NCI-H2107 (cell line): Measurements from ENCODE around the gene MRGPRF.
A peak's percentile ranks its signal among the peaks of the same experiment; 100 is the strongest.
"Not testable (repeated sequence)": the region's sequence is repeated elsewhere in the genome, so short reads cannot be mapped to it uniquely, and the experiment has no call there.

Experiments
- DNase-seq: peaks from one replicate; lab custom pipeline; 2025; lab: John Stamatoyannopoulos, UW

Gene MRGPRF

DNA sequence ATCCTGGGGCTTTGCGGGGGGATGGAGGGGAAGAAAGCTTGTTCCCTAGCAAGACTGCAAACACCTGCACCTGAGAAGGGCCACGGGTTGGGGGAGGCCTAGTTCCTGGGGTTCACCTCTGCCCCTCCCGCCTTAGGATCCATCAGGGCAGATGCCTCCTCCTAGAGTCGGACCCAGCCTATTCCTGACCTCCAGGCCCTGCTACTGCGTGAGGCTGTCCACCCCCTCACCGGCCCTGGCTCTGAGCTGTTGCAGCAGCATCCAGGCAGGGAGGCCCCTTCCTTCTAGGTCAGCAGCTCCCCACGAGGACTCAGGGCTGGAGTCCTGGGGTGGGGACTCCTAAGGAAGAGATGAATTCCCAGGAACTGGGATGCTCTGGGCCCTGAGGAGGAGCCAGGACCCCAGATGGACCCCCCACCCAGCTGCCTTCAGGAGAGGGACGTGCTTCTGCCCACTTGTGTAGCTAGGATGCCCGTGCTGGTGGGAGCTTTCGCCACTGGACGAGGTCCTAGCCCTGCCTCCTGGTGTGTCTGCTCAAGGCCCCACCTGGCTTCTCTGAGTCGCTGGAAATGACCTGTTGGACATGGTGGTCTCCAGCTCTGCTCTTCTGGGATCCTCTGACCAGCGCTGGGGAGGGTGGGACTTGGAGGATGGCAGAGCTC lies 10.3 kb downstream of the MRGPRF start:
- no peak for DNase-seq

DNA sequence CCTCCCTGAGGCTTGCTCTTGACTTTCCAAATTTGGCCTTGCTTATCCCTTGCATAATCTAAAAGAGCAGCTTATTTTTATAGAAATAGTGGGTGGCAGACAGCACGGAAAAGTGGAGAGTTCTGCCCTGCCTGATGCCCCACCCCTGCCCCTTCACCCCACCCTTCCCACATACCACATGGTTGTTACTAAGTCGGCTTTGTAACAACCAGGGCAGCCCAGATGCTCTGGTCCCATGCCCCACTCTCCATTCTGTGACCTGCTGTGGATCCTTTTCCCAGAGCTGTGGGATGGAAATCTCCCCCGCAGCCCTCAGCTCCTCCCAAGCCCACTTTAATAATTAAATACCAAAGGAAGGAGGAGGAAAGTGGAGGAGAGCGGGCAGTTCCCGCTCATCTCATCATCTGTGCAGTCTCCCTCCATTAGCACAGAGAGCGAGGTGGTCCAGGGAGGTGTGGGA lies 10.9 kb downstream of the MRGPRF start:
- DNase-seq: no peak

DNA sequence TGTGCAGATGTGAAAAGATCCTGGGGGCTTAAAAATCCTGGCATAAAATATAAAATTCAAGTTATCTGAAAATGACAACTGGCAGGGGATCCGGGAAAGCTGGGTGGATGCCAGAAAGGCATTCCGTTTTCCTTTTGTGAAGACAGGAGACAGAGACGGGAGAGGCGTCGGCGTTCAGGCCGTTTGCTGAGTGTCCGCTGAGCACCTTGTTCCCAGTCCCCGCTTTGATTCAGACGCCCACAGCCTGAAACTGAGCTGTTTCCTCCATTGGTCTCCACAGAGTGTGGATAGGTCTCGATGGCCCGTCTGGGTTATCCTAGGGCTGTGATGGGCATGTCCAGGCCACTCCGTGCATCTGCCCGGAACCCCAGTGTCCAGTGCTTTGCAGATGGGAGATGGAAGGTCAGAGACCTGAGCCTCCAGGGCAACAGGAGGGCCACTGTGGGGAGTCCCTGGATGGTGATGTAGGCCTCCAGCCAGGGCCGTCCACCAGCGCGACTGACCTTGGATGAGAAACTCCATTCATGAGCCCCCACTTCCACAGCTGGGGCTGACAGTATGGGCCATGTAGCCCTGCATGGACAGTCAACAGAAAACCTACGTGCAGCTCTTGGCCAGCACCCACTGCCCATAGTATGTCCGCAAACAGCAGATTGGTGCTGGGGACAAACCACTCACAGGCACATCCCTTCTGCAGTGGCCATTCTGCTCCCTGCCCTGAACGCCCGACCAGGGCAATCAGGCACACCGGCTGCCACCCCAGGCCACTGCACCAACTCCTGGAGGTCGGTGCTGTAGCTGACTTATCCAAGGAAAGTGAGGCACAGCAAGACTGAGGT lies 11.6 kb downstream of the MRGPRF start:
- no peak for DNase-seq

DNA sequence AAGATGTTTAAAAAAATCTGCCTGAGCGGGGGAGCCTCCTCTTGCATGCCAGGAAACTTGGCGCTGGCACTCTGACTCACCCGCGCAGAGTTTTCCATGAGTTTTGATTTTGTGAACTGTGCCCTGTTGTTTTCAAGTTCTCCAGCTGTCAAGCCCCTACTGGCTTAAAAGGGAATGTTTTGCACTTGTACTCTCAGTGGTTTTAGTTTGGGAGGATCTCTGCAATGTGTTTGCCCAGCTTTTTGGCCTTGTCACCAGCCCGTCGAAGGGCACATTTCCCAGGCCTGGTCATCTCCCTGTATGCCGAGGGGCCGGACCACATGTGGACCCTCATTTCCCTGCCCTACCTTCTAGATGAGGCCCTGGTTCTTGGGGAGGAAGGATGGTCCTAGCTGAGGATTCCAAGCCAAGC lies 12.2 kb downstream of the MRGPRF start:
- no peak for DNase-seq

DNA sequence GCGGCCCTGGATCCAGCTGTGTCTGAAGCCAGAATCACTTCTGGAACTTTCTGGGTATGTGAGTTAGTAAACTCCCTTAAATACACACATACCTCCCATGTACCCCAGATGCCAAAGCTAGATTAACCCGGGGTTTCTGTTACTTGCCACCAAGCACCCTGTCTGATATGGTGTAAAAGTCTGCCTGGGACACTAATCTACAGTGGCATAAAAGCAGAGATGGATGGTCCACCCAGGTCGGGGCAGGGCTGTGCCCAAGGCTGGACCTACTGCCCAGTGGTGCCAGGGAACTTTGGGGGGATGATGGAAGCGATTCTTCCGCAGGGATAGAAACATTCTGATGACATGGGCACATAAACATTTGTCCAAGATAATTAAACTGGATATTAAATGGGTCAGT lies 12.7 kb downstream of the MRGPRF start:
- no peak for DNase-seq

DNA sequence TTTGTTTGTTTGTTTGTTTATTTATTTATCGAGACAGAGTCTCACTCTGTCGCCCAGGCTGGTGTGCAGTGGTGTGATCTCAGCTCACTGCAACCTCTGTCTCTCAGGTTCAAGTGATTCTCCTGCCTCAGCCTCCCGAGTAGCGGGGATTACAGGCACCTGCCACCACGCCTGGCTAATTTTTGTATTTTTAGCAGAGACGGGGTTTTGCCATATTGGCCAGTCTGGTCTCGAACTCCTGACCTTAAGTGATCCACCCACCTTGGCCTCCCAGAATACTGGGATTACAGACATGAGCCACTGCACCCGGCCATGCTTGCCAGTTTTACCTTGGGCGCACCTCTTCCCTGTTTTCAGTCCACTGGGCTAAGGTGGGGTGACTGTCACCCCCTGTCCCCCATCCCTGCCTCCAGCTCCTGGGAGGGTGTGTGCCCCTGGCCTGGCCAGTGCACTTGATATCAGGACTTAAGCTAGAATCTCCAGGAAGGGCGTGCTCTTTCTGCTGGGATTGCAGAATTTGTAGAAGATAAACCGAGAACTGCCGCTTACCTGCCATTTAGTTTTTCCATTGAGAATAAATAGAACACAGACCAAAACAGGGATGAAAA lies 13.2 kb downstream of the MRGPRF start:
- not testable (repeated sequence) for DNase-seq

DNA sequence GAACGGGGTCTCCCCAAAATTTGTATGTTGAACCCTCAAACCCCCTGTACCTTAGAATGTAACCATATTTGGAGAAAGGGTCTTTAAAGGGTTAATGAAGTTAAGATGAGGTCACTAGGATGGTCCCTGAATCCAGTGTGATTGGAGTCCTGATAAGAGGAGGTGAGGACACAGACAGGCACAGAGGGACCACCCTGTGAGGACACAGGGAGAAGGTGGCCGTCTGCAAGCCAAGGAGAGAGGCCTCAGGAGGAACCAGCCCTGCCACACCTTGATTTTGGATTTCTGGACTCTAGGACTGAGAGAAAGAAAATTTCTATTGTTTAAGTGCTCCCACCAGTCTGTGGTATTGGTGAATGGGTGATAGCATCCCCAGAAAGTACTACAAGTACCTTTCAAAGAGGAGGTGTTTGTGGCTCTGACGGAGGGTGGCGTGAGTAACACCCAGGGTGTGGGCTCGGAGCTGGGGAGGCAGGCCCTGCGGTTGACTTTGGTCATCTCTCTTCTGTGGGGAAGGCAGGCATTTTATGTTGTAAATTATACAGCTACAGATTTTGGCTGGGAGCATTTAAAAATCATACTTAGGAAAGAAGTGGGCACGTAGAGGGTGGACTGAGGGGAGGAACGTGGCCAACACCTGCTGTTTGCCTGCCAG lies 13.8 kb downstream of the MRGPRF start:
- DNase-seq: no peak

DNA sequence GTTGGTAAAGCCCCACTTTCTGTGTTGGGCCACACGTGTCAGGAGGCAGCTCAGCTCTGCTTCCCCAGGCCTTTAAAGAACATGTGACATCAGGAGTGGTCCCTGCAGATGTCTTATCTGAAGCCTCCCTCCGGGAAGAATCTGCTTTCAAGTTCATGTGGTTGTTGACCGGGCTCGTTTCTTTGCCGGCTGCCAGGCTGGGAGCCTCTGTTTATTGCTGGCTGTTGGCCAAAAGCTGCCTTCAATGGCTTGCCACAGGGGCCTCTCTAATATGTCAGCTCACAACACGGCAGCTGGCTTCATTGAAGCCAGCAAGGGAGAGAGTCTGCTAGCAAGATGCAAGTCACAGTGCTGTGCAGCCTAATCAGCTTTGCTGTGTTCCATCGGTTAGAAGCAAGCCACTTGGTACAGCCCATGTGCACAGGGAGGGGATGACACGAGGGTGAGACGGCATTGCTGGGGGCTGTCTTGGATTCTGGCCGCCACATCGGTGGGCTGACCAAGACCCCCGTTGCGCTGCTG lies 14.6 kb downstream of the MRGPRF start:
- DNase-seq: peak; percentile 59

DNA sequence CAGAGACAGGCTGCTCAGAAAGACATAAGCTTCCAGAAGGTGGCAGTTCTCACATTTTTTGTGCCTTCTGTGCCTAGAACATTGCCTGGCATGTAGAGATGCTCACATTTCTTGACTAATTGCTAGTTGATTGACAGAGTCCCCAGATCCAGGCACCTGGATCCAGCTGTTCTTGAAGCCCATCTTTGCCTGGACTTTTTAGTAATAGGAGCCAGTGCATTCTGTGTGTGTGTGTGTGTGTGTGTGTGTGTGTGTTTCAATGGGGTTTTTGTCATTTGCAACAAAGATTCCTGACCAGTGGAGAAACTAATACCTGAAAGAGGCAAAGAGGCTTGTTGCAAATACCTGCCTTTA lies 15.1 kb downstream of the MRGPRF start:
- DNase-seq: no peak

DNA sequence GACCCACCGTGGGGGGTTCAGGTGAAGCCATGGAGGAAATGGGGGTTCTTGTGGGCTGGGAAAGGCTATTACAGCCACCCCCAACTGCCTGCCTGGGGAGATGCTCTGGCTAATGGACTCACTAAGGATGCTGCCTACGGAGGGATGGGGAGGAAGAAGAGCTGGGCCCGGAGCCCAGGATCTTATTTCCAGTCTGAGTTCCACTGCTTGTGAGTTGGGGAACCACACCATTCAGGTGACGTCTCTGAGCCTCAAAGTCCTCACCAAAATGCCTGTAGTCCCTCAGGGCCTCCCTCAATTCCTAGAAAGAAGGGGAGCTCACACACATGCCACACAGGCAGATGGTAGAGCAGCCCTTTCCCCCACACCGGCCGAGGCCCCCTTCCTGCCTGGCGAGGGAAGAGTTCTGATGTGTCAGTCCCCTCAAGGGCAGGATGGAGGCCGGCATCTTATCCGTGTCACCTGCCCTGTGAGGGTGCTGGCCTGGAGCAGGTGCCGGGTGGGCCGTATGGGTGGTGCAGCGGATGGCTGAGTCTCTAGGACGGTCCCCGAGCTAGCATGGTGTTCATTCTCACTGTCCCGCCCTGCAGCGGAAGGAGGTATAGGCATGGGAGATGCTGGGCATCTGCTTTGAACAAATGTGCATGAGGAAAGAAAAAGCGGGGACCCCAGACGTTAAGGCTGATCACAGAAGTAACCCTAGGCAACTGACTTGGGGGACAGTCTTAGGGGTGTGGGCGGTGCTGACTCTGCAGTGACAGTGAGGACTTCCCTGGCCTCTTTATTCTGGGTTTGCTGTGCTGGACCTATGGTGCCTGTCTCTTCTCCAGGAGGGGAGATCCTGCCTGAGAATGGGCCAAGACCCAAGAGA lies 15.7 kb downstream of the MRGPRF start:
- no peak for DNase-seq

DNA sequence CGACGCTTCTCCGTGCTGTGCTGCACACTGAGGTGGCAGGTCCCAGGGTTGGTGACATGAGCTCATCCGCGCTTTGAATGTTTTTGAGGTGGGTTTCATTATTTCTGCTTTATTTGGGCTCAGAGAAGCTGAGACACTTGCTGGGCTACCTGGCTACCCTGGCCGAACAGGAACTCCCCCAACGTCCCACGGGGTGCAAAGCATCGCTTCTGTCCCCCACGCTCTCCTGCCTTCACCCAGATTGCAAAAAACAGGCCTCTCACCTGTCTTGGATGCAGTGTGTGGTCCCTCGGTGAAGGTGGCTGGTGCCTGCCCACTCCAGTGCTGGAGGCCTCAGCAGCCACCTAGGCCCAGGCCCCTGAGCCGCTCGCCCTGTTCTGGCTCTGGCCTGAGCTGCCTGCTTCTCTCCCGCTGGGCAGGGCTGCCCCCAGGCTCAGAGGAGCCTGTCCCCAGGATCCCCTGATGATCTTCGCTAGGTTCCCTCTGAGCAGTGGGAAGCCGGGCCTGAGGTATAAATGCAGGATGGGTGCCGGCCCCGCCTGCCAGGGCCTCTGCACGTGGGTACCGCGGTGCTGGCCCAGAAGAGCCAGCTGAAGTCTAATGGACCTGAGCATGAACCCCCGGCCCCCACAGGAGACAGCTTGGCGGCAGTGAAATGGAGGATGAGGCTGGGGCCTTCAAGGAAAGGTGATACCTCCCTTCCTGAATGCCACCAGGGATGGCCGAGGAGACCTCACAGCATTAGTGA lies 16.5 kb downstream of the MRGPRF start:
- no peak for DNase-seq

DNA sequence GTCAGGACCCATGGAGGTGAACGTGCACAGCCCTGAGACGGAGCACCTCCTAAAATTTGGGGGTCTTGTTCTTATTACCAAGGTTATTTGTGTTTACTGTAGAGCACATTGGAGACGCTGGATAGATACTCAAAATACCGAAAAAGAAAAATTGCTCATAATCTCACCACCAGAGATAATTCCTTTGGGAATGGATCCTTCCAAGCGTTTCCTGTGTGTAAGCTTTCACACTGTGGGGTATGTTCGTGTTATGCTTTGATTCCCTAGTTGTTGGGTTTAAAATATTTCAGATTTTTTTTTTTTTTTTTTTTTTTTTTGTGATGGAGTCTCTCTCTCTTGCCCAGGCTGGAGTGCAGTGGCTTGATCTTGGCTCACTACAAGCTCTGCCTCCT lies 18.2 kb downstream of the MRGPRF start:
- no peak for DNase-seq

DNA sequence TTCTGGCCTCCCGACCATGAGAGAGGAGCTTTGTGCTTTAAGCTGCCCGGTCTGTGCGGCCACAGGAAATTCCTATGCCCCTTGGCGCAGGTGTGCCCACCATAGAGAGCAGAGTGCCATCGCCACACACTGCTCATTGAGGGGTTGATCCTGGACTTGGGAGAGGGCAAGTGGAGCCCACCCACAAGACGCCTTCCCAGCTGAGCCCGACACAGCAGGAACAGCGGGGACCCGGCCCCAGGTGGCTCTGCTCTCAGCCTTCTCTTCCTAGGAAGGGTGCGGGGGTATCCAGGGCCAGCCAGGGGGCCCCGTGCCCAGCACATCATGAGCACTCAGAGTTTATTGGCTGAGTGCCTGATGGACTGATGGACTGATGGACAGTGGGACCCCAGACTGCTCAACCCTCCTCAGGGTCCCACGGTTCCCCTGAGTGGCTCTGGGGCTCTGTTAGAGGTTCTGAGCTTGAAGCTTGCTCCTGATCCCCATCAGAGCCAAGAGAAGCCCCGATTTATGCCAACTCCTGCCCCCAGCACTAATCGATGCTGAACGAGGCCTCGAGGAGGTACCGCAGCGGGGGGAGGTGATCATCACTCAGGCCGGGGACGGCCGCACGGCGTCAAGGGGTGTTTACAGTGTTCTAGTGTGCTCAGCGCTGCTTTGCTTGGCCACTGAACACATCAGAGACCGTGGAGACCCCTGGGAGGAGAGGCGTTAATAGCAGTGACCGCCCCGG lies 18.7 kb downstream of the MRGPRF start:
- DNase-seq: no peak

DNA sequence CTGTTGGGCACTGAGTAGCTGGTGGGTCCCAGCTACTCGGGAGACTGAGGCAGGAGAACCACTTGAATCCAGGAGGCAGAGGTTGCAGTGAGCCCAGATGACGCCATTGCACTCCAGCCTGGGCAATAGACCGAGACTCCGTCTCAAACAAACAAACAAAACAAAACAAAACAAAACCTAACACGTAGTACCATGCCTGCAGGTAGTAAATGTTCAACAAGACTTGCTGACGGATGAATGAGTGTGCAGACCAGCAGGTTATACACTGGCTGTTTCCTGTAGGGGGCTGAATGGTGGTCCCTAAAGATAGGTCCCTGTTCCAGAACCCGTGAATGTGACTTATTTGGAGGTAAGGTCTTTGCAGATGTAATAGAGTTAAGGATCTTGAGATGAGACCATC lies 19.5 kb downstream of the MRGPRF start:
- DNase-seq: no peak

DNA sequence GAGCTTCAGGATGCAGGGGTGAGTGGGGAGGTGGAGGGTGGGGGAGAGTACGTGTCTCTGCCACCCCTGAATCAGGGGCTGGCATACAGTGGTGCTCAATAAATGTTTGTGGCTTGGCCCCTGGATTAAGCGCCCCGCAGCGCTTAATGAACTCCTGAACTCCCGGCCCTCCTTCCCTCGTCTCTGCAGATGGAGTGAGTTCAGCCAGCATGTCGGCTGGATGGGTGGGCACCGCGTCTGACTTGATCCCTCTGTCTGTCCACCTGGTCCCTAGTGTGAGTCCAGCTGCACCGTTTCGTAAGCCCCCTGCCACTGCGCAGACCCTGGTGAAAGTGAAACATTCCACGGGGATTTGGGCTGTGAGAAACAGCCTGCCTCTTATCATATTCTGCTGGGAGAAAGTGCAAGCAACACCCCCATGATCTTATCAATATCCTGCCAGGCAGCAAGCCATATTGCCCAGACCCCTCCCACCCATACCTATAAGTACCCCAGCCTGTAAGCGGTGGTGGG lies 20.2 kb downstream of the MRGPRF start:
- no peak for DNase-seq

DNA sequence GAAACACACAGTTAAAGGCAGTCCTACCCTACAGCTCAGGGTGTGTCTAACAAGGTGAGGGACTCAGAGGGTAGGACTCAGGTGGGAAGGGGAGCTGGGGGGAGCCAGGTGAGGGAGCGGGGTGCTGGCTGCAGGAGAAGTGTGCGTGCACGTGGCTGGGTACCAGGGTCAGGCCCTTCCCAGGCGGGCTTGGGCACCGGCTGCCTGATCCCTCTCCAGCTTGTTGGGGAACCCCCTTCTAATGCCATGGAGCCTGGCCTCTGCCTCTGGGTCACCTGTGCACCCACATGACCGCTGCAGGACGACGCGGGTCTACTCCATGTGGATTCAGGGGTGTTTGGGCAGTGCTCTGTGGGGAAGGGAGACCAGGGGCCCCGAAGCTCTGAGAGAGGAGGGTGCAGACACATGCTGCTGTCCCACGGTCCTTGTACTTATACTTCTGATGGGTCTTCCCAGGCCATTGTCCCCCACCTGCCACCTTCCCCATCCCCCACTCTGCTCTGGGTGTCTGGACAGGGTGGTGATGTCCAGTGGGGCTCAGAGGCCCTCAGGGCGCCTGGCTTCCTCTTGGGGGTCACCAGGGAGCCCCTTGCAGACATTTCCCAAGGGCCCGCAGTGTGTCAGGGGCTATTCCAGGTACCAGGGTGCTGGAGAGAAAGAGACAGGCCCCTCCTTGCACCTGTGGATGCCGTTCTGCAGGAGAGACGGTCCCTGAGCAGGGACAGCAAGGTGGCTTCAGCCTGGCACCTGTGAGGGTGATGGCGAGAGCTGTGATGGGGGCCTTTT lies 21.9 kb downstream of the MRGPRF start:
- no peak for DNase-seq

DNA sequence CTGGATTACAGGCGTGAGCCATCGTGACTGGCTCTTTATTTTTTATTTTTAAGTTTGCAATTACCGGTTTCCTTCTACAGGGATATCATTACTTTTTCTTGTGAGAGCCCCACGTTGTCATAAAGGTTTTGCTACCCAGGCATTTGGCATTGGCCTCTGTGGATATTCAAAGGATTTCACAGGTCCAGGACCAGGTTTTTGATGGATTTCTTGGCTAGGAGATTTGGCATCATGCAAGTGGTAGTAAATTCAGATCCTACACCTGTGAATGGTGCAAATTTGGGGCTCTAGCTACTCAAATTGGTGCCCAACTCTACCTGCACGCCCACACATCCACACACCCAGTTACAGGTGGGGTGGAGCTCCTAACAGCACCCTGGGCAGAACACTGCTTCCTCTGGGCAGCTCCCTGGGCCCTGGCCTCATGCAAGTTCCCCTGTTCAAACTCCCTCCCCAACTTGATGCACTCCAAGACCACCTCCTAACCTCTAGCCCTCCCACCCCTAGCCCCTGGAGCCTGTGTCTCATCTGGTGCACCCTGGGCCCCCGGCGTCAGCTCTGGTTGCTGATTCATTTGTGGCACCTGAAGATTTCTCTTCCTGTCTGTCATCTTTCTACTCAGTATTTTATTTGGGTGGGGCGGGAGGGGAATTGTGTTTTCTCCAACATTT lies 23.0 kb downstream of the MRGPRF start:
- no peak for DNase-seq

DNA sequence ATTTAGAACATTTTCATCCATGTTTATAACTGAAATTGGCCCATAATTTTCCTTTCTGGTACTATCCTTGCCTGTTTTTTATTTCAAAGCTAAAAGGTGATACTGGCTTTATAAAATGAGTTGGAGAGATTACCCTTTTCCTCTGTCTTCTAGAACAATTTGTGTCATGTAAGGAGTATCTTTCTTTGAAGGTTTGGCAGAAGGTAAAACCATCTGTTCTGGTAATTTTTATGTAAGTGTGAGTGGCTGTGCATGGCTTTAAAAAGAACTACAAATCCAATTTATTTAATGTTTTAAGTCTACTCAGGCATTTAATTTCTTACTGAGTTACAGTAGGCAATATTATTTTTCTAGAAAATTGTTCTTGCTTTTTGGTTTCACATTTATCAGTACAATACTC lies 24.6 kb downstream of the MRGPRF start:
- no peak for DNase-seq
